IMR-90 (cell line): ENCODE measurements around the gene RET. TPM values are rescaled to one million over a fixed set of nuclear protein-coding genes. Genes with fewer than 3 reads are reported as not detected.

ENCODE experiments used
- ATAC-seq: fragments of 200-7000 bp; cut with Tn5 transposase; 2 replicates; pipeline ENCODE4 v1.9.1; 2020; ENCODE audit warnings: low read depth, mild to moderate bottlenecking, moderate library complexity
- BruUV-seq: library from RNA; stranded (reverse); fragments of 400-500 nt; replicated peaks from 2 replicates; lab custom pipeline; 2021; lab: Mats Ljungman, UMichigan
- CTCF ChIA-PET: fragments of 300-600 bp; formaldehyde crosslinking; extraction: SDS; loops from one replicate; lab custom pipeline; 2021; ENCODE audit warnings: antibody characterized with exemption; lab: Yijun Ruan, JAX
- POLR2A ChIA-PET: fragments of 300-600 bp; sonication (Branson Sonifier 250); formaldehyde crosslinking; loops from one replicate; lab custom pipeline; 2022; ENCODE audit warnings: antibody characterized with exemption; ENCODE audit not compliant: unreplicated experiment; lab: Charles Lee
- DNase-seq: peaks from one replicate; pipeline ENCODE4 v3.0.0; 2013
- H2AFZ ChIP-seq: replicated peaks from 2 replicates; pipeline ENCODE3; 2013; ENCODE audit warnings: low read length, mild to moderate bottlenecking; ENCODE audit not compliant: poor library complexity
- H2AK5ac ChIP-seq: 2 replicates; pipeline ENCODE4 v1.6.1; 2013; ENCODE audit warnings: low read depth, low read length, inconsistent platforms
- H2AK9ac ChIP-seq: replicated peaks from 2 replicates; pipeline ENCODE3; 2013; ENCODE audit warnings: mild to moderate bottlenecking, low read depth, low read length, moderate library complexity; ENCODE audit not compliant: poor library complexity
- H2BK120ac ChIP-seq: 2 replicates; pipeline ENCODE4 v1.6.1; 2013; ENCODE audit warnings: low read depth, low read length, inconsistent platforms
- H2BK15ac ChIP-seq: 3 replicates; pipeline ENCODE4 v1.6.1; 2013; ENCODE audit warnings: low read depth, low read length, inconsistent platforms
- H2BK20ac ChIP-seq: 2 replicates; pipeline ENCODE4 v1.6.1; 2013; ENCODE audit warnings: low read depth, mild to moderate bottlenecking, inconsistent platforms, low read length, moderate library complexity
- H2BK5ac ChIP-seq: 2 replicates; pipeline ENCODE4 v1.6.1; 2013; ENCODE audit warnings: mild to moderate bottlenecking, low read depth, low read length, inconsistent platforms; ENCODE audit not compliant: poor library complexity, severe bottlenecking
- H3K14ac ChIP-seq: replicated peaks from 2 replicates; pipeline ENCODE4 v1.6.1; 2013; ENCODE audit warnings: low read depth, low read length, inconsistent platforms
- H3K18ac ChIP-seq: 2 replicates; pipeline ENCODE4 v1.6.1; 2013; ENCODE audit warnings: low read depth, low read length, control low read depth
- H3K23ac ChIP-seq: 2 replicates; pipeline ENCODE4 v1.6.1; 2013; ENCODE audit warnings: low read depth, low read length, inconsistent platforms
- H3K27ac ChIP-seq: 2 replicates; pipeline ENCODE4 v1.5.1; 2013; ENCODE audit warnings: mild to moderate bottlenecking, control low read depth, low read length; ENCODE audit not compliant: insufficient read depth
- H3K27me3 ChIP-seq: 2 replicates; pipeline ENCODE4 v1.6.1; 2013; ENCODE audit warnings: low read length; ENCODE audit not compliant: control insufficient read depth, insufficient read depth
- H3K36me3 ChIP-seq: 2 replicates; pipeline ENCODE4 v1.6.1; 2013; ENCODE audit warnings: low read length, mixed read lengths; ENCODE audit not compliant: control insufficient read depth, insufficient read depth
- H3K4ac ChIP-seq: 2 replicates; pipeline ENCODE4 v1.6.1; 2013; ENCODE audit warnings: low read depth, low read length, inconsistent platforms
- H3K4me1 ChIP-seq: 2 replicates; pipeline ENCODE4 v1.6.1; 2013; ENCODE audit warnings: low read length, mixed read lengths; ENCODE audit not compliant: control insufficient read depth, insufficient read depth
- H3K4me2 ChIP-seq: 2 replicates; pipeline ENCODE4 v1.6.1; 2013; ENCODE audit warnings: low read depth, mild to moderate bottlenecking, control low read depth, low read length, moderate library complexity
- H3K4me3 ChIP-seq: 2 replicates; pipeline ENCODE4 v1.5.1; 2013; ENCODE audit warnings: low read depth, mild to moderate bottlenecking, control low read depth, low read length, moderate library complexity; ENCODE audit not compliant: insufficient read depth
- H3K56ac ChIP-seq: 2 replicates; pipeline ENCODE4 v1.6.1; 2013; ENCODE audit warnings: low read length, inconsistent platforms; ENCODE audit not compliant: insufficient read depth; ENCODE audit errors: extremely low read depth
- H3K79me1 ChIP-seq, 2 experiments: 2 replicates each; pipeline ENCODE4 v1.6.1; 2013; ENCODE audit warnings: low read length in 2 of 2, inconsistent platforms in 1 of 2, low read depth in 1 of 2
- H3K9ac ChIP-seq: 2 replicates; pipeline ENCODE4 v1.6.1; 2013; ENCODE audit warnings: low read depth, low read length, control low read depth
- H3K9me1 ChIP-seq: 2 replicates; pipeline ENCODE4 v1.6.1; 2013; ENCODE audit warnings: low read length, inconsistent platforms; ENCODE audit not compliant: insufficient read depth
- H3K9me3 ChIP-seq: 2 replicates; pipeline ENCODE4 v1.6.1; 2013; ENCODE audit warnings: low read length; ENCODE audit not compliant: control insufficient read depth, insufficient read depth
- H4K20me1 ChIP-seq: 2 replicates; pipeline ENCODE4 v1.6.1; 2013; ENCODE audit warnings: low read length, inconsistent platforms; ENCODE audit not compliant: insufficient read depth
- H4K5ac ChIP-seq: 2 replicates; pipeline ENCODE4 v1.6.1; 2013; ENCODE audit warnings: mild to moderate bottlenecking, low read depth, low read length, control low read depth
- H4K8ac ChIP-seq, 2 experiments: 2 replicates each; pipeline ENCODE4 v1.6.1; 2013; ENCODE audit warnings: low read depth in 2 of 2, low read length in 2 of 2, control low read depth in 1 of 2, inconsistent platforms in 1 of 2
- H4K91ac ChIP-seq: 2 replicates; pipeline ENCODE4 v1.6.1; 2013; ENCODE audit warnings: low read depth, low read length, inconsistent platforms; ENCODE audit not compliant: insufficient read depth
- CEBPB ChIP-seq: IDR thresholded peaks from 2 replicates; pipeline ENCODE4 v1.6.1; 2012; ENCODE audit warnings: low read depth, low read length, improper control_type of control experiment
- ELK1 ChIP-seq: fragments of 150-350 bp; IDR thresholded peaks from 2 replicates; pipeline ENCODE4 v1.6.1; 2016; ENCODE audit warnings: low read depth, mild to moderate bottlenecking, low read length, moderate library complexity, borderline replicate concordance
- POLR2A ChIP-seq: IDR thresholded peaks from 2 replicates; pipeline ENCODE4 v1.6.1; 2012; ENCODE audit warnings: mild to moderate bottlenecking, low read depth, low read length
- RAD21 ChIP-seq: IDR thresholded peaks from 2 replicates; pipeline ENCODE4 v1.6.1; 2012; ENCODE audit warnings: low read length, improper control_type of control experiment
- WGBS, 2 experiments: methylation state at CpG; one replicate each; pipeline versions ENCODE4 v1.1.5 to v1.1.7; 2013; ENCODE audit warnings: missing lambda C conversion rate in 2 of 2; ENCODE audit not compliant: insufficient read length in 1 of 2; ENCODE audit errors: extremely low coverage in 2 of 2; 5-methylcytosine and 5-hydroxymethylcytosine counted together
- dilution Hi-C: fragments of 300-500 bp; cut with HindIII; formaldehyde crosslinking; loops from one replicate; pipeline ENCODE4 v1.14.3; 2018; ENCODE audit warnings: low sequenced_read_pairs; ENCODE audit not compliant: unreplicated experiment
- in situ Hi-C: fragments of 300-500 bp; cut with MboI; formaldehyde crosslinking; loops from 3 replicates; pipeline ENCODE4 v1.14.3; 2019; ENCODE audit warnings: low sequenced_read_pairs, inconsistent platforms, mixed read lengths
- intact Hi-C: fragments of 100-400 bp; cut with micrococcal nuclease; formaldehyde crosslinking; loops from 2 replicates; pipeline ENCODE4 v1.10.0; 2022
- polyA plus RNA-seq, 3 experiments: library from polyadenylated mRNA; depleted of rRNA; stranded (reverse); fragments of >200 nt; gene quantifications; 2 replicates each; pipeline ENCODE4 v1.2.3, GENCODE V29; 2012; ENCODE audit warnings: low replicate concordance in 1 of 3
- total RNA-seq: library from RNA; depleted of rRNA; stranded (reverse); fragments of >200 nt; gene quantifications from 2 replicates; pipeline ENCODE4 v1.2.3, GENCODE V29; 2012

RET gene
- total and polyA plus RNA-seq, 2 of the 4 experiments (the other 2 are of a cell fraction): 0.10 to 0.18 TPM

DNA sequence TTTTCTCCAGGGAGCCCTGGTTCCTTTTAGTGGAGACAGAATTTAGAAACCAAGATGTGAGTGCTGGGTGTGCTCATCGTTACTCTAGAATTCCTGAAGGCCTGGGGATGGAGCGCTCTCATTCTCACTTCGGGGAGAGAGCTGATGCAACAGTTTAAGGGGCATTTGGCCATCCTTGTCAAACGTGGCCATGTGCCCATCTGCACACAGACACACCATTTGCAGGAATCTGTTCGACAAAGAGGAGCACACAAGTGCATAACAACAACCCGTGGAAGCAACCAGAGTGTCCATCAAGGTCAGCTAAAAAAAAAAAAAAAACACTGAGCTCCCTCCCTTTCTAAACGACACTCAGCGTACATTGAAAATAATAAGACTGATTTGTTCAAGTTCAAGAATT lies 23.0 kb upstream of the RET start:
- DNase-seq (no peak), ATAC-seq (no peak)
- Histone ChIP-seq H2AK9ac (no peak overlapping the region), H2BK20ac (no peak overlapping the region), H4K5ac (no peak overlapping the region), H4K8ac (no peak overlapping the region), H3K9ac (no peak overlapping the region), H2AFZ (no peak overlapping the region), H3K4me1 (no peaks in the 10 kb centered on the region; the same call in 1 of the 2 replicates), H3K4me2 (no peak overlapping the region), H3K79me1 (no peaks in the 10 kb centered on the region), H3K36me3 (no peaks in the 10 kb centered on the region), H3K27ac (no peak overlapping the region), H3K9me1 (no peaks in the 10 kb centered on the region), H4K91ac (no peak overlapping the region), H2BK120ac (no peak overlapping the region), H3K9me3 (no peaks in the 10 kb centered on the region), H3K4ac (no peak overlapping the region), H3K23ac (no peak overlapping the region), H3K4me3 (no peak overlapping the region), H3K27me3 (peaks cover 4% of the 10 kb centered on the region), H2AK5ac (no peak overlapping the region), H2BK15ac (no peak overlapping the region), H2BK5ac (no peak overlapping the region), H3K56ac (no peak overlapping the region), H3K14ac (no peak overlapping the region), H4K20me1 (no peaks in the 10 kb centered on the region), H3K18ac (no peak overlapping the region)
- dilution Hi-C loops (no loop called here), intact Hi-C loops (no loop called here), in situ Hi-C loops (loop anchor here (25.0 kb wide), 1 partner anchor 167 kb away; no protein-coding TSS in a partner anchor)
- TF ChIP-seq CEBPB (no peak), ELK1 (no peak), POLR2A (no peak), RAD21 (no peak)
- ChIA-PET CTCF (no interaction called here), POLR2A (no interaction called here)
- BruUV-seq: no TSS peak
- 35% methylated on average over 3 of the region's 8 CpGs; no CpG with 5 or more reads in 1 of the 2 experiments for WGBS, 2 experiments
